Measurements from ENCODE around the gene NIPSNAP3A. TPM values are rescaled to one million over a fixed set of nuclear protein-coding genes. Genes with fewer than 3 reads are reported as not detected.

Gene NIPSNAP3A
- total RNA-seq, 1 donor from 2014 or later, result 25.1 TPM

GRCh38 chr9:104738452-104738851, 9.0 kb upstream of the NIPSNAP3A start:
- no peak overlapping the region for H3K4me3 Mint-ChIP-seq (ENCODE audit: unreplicated experiment)
- no peaks in the 10 kb centered on the region for H3K27me3 Mint-ChIP-seq (ENCODE audit: unreplicated experiment)
- TF ChIP-seq CTCF (IDR thresholded peaks at IDR 0.05; ENCODE audit: unreplicated experiment), result no peak
- no peaks in the 10 kb centered on the region for H3K36me3 Mint-ChIP-seq (ENCODE audit: low read depth, unreplicated experiment)
- DNase-seq (ENCODE audit: low spot score), result no peak
- no peaks in the 10 kb centered on the region for H3K9me3 Mint-ChIP-seq (ENCODE audit: unreplicated experiment)
- H3K27ac Mint-ChIP-seq (ENCODE audit: unreplicated experiment), result no peak overlapping the region
- no peaks in the 10 kb centered on the region for H3K4me1 Mint-ChIP-seq (ENCODE audit: unreplicated experiment)

GRCh38 chr9:104740621-104741020, 6.9 kb upstream of the NIPSNAP3A start:
- no peaks in the 10 kb centered on the region for H3K27me3 Mint-ChIP-seq (ENCODE audit: unreplicated experiment)
- H3K4me1 Mint-ChIP-seq (ENCODE audit: unreplicated experiment), result no peaks in the 10 kb centered on the region
- no peaks in the 10 kb centered on the region for H3K36me3 Mint-ChIP-seq (ENCODE audit: low read depth, unreplicated experiment)
- no peak overlapping the region for H3K4me3 Mint-ChIP-seq (ENCODE audit: unreplicated experiment)
- TF ChIP-seq CTCF (IDR thresholded peaks at IDR 0.05; ENCODE audit: unreplicated experiment), result no peak
- no peak overlapping the region for H3K27ac Mint-ChIP-seq (ENCODE audit: unreplicated experiment)
- no peaks in the 10 kb centered on the region for H3K9me3 Mint-ChIP-seq (ENCODE audit: unreplicated experiment)
- no peak for DNase-seq (ENCODE audit: low spot score)

- no peak overlapping the region for H3K4me3 Mint-ChIP-seq (ENCODE audit: unreplicated experiment)
- peak; percentile 64 for TF ChIP-seq CTCF (IDR thresholded peaks at IDR 0.05; ENCODE audit: unreplicated experiment)
- no peak overlapping the region for H3K27ac Mint-ChIP-seq (ENCODE audit: unreplicated experiment)
Measured at GRCh38 chr9:104743376-104743985, 4.0 kb upstream of the NIPSNAP3A start.

GRCh38 chr9:104745852-104746251, 1.6 kb upstream of the NIPSNAP3A start:
- Mint-ChIP-seq H3K4me1 (ENCODE audit: unreplicated experiment) (peaks cover 24% of the 10 kb centered on the region), H3K27me3 (ENCODE audit: unreplicated experiment) (peaks cover 4% of the 10 kb centered on the region), H3K9me3 (ENCODE audit: unreplicated experiment) (no peaks in the 10 kb centered on the region), H3K36me3 (ENCODE audit: low read depth, unreplicated experiment) (no peaks in the 10 kb centered on the region), H3K27ac (ENCODE audit: unreplicated experiment) (peak overlapping the region; percentile 73), H3K4me3 (ENCODE audit: unreplicated experiment) (no peak overlapping the region)
- TF ChIP-seq CTCF (IDR thresholded peaks at IDR 0.05; ENCODE audit: unreplicated experiment), result no peak
- DNase-seq (ENCODE audit: low spot score), result no peak

More at GRCh38 chr9:104743376-104743985, 4.0 kb upstream of the NIPSNAP3A start:
- peak; percentile 51 for DNase-seq (ENCODE audit: low spot score)
- Mint-ChIP-seq H3K36me3 (ENCODE audit: low read depth, unreplicated experiment) (no peaks in the 10 kb centered on the region), H3K4me1 (ENCODE audit: unreplicated experiment) (peaks cover 17% of the 10 kb centered on the region), H3K9me3 (ENCODE audit: unreplicated experiment) (no peaks in the 10 kb centered on the region), H3K27me3 (ENCODE audit: unreplicated experiment) (peaks cover 4% of the 10 kb centered on the region)

- peak overlapping the region; percentile 73 for H3K27ac Mint-ChIP-seq (ENCODE audit: unreplicated experiment)
- H3K4me3 Mint-ChIP-seq (ENCODE audit: unreplicated experiment), result peak overlapping the region; percentile 95
- no peaks in the 10 kb centered on the region for H3K36me3 Mint-ChIP-seq (ENCODE audit: low read depth, unreplicated experiment)
- no peak for DNase-seq (ENCODE audit: low spot score)
- H3K27me3 Mint-ChIP-seq (ENCODE audit: unreplicated experiment), result peaks cover 4% of the 10 kb centered on the region
- no peak for TF ChIP-seq CTCF (IDR thresholded peaks at IDR 0.05; ENCODE audit: unreplicated experiment)
- peaks cover 24% of the 10 kb centered on the region for H3K4me1 Mint-ChIP-seq (ENCODE audit: unreplicated experiment)
- no peaks in the 10 kb centered on the region for H3K9me3 Mint-ChIP-seq (ENCODE audit: unreplicated experiment)
Measured at GRCh38 chr9:104746285-104746684, 1.2 kb upstream of the NIPSNAP3A start.

Data from endothelial cell (in vitro differentiated cells).